Measurements from ENCODE around the gene STK39. TPM values are rescaled to one million over a fixed set of nuclear protein-coding genes. Genes with fewer than 3 reads are reported as not detected.

Gene STK39
- total and polyA plus RNA-seq, 9 of the 15 experiments (the other 6 are each of a cell fraction or from before 2014, with no cell fraction given), result 0.19 to 0.76 (median 0.51) TPM

DNA sequence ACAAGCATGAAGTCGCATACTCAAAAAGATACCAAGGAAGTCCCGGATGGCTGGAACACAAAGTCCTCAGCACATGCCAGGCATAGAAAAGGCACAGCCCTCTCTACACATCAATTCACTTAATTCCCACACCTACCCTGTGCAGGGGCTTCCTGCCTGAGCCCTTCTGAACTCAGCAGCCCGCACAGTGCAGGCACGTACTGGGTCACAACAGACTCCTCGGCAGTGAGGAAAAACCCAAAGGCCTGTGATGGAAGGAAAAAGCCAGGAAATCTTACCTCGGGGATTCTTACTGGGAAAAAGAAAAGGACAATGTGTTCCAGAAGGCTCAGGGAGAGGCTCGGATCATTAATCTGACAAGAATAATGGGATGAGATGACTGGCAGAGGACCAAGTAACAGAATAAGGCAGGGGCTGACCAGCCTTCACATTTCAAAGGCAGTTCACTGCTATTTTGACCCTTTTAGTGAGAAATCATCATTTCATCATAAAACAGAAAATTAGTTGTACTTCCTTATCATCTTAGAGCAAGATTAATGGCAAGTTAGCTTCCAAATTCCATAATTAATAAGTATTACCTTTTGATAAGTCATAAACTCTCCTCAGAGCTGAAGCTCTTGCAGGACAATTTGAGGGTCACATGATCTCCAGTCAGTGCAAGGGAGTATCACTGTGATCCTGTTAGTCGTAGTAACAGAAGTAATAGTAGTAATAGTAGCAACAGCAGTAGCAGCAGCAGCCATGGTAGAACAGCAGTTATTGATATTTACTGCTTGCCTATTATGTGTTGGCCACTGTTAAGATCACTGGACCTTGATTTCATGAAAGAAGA lies 87.4 kb downstream of the STK39 start:
- H3K9me3 ChIP-seq (replicated peaks; ENCODE audit: control insufficient read depth, insufficient read depth, low read depth, low read length), result no peaks in the 10 kb centered on the region
- in situ Hi-C loops (cut with MboI) (no loop called here), intact Hi-C loops (cut with micrococcal nuclease) (loop anchor here (2.0 to 10.0 kb wide), 2 partner anchors 177 to 545 kb away; no protein-coding TSS in a partner anchor)
- H3K4me1 ChIP-seq (replicated peaks in 1 of 2; ENCODE audit: control insufficient read depth in 2 of 2, insufficient read depth in 2 of 2, low read length in 2 of 2), result no peaks in the 10 kb centered on the region
- BruUV-seq (replicated peaks), result no TSS peak
- H3K9me1 ChIP-seq (ENCODE audit: control insufficient read depth, insufficient read depth, low read length), result no peaks in the 10 kb centered on the region
- no peak for TF ChIP-seq ZNF347 (CRISPR knock-in tag; IDR thresholded peaks at IDR 0.05; ENCODE audit: low read depth)
- peak; percentile 74 for TF ChIP-seq TFE3 (CRISPR knock-in tag; IDR thresholded peaks at IDR 0.05)
- H3K27me3 ChIP-seq (ENCODE audit: control insufficient read depth in 2 of 2, insufficient read depth in 2 of 2, low read length in 2 of 2), result peaks cover 0 to 7% of the 10 kb centered on the region in 2 experiments; a peak in 2 of 5 replicates
- ATAC-seq (no peak), FAIRE-seq (no peak), DNase-seq (ENCODE audit: extremely low read depth in 1 of 4, low spot score in 3 of 4) (no peak)
- no peak overlapping the region for H3K4me2 ChIP-seq (ENCODE audit: insufficient read depth, low read length)
- no peaks in the 10 kb centered on the region for H3K79me2 ChIP-seq (ENCODE audit: control insufficient read depth, insufficient read depth, low read length)
- ChIA-PET CTCF (ENCODE audit: low intra/inter-chr PET ratio) (no interaction called here), POLR2A (no interaction called here)
- H4K20me1 ChIP-seq (replicated peaks; ENCODE audit: control insufficient read depth, insufficient read depth, low read length), result no peaks in the 10 kb centered on the region
- no peaks in the 10 kb centered on the region for H3K36me3 ChIP-seq (ENCODE audit: control insufficient read depth, insufficient read depth, low read length)
- H3K9ac ChIP-seq (ENCODE audit: insufficient read depth in 1 of 2, low read depth in 2 of 2, low read length in 2 of 2), result no peak overlapping the region
- no peak overlapping the region for H2AFZ ChIP-seq (ENCODE audit: low read depth, low read length)
- under 1% methylated on average over 8 of the region's 8 CpGs for WGBS (ENCODE audit: insufficient coverage, low coverage, missing lambda C conversion rate)
- no peak overlapping the region for H3K27ac ChIP-seq (ENCODE audit: extremely low read depth, low read depth, low read length)
- no peak overlapping the region for H3K4me3 ChIP-seq

- in situ Hi-C loops (cut with MboI), result no loop called here
- POLR2A ChIA-PET, result no interaction called here
- FAIRE-seq, result no peak
- TF ChIP-seq RHOXF2B (CRISPR knock-in tag; conservative IDR thresholded peaks at IDR 0.05), result no peak
- TF ChIP-seq, protein P1, sequence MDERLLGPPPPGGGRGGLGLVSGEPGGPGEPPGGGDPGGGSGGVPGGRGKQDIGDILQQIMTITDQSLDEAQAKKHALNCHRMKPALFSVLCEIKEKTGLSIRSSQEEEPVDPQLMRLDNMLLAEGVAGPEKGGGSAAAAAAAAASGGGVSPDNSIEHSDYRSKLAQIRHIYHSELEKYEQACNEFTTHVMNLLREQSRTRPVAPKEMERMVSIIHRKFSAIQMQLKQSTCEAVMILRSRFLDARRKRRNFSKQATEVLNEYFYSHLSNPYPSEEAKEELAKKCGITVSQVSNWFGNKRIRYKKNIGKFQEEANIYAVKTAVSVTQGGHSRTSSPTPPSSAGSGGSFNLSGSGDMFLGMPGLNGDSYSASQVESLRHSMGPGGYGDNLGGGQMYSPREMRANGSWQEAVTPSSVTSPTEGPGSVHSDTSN (CRISPR knock-in tag; IDR thresholded peaks at IDR 0.05; ENCODE audit: low read depth), result no peak
- TF ChIP-seq, protein P1 (tag; conservative IDR thresholded peaks at IDR 0.05; ENCODE audit: low read depth), result no peak
- TF ChIP-seq, protein P2, sequence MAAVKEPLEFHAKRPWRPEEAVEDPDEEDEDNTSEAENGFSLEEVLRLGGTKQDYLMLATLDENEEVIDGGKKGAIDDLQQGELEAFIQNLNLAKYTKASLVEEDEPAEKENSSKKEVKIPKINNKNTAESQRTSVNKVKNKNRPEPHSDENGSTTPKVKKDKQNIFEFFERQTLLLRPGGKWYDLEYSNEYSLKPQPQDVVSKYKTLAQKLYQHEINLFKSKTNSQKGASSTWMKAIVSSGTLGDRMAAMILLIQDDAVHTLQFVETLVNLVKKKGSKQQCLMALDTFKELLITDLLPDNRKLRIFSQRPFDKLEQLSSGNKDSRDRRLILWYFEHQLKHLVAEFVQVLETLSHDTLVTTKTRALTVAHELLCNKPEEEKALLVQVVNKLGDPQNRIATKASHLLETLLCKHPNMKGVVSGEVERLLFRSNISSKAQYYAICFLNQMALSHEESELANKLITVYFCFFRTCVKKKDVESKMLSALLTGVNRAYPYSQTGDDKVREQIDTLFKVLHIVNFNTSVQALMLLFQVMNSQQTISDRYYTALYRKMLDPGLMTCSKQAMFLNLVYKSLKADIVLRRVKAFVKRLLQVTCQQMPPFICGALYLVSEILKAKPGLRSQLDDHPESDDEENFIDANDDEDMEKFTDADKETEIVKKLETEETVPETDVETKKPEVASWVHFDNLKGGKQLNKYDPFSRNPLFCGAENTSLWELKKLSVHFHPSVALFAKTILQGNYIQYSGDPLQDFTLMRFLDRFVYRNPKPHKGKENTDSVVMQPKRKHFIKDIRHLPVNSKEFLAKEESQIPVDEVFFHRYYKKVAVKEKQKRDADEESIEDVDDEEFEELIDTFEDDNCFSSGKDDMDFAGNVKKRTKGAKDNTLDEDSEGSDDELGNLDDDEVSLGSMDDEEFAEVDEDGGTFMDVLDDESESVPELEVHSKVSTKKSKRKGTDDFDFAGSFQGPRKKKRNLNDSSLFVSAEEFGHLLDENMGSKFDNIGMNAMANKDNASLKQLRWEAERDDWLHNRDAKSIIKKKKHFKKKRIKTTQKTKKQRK (IDR thresholded peaks at IDR 0.05; ENCODE audit: borderline replicate concordance, low read depth, low read length), result no peak
Observed at GRCh38 chr2:168158586-168158985, 88.8 kb downstream of the STK39 start.

More at GRCh38 chr2:168158586-168158985, 88.8 kb downstream of the STK39 start:
- 0% methylated on average over 3 of the region's 3 CpGs for WGBS (ENCODE audit: insufficient coverage, low coverage, missing lambda C conversion rate)
- Histone ChIP-seq H3K27ac (ENCODE audit: extremely low read depth, low read depth, low read length) (no peak overlapping the region), H3K4me1 (replicated peaks in 1 of 2; ENCODE audit: control insufficient read depth in 2 of 2, insufficient read depth in 2 of 2, low read length in 2 of 2) (no peaks in the 10 kb centered on the region), H3K9me3 (replicated peaks; ENCODE audit: control insufficient read depth, insufficient read depth, low read depth, low read length) (no peaks in the 10 kb centered on the region), H3K9me1 (ENCODE audit: control insufficient read depth, insufficient read depth, low read length) (no peaks in the 10 kb centered on the region), H3K36me3 (ENCODE audit: control insufficient read depth, insufficient read depth, low read length) (no peaks in the 10 kb centered on the region), H3K9ac (ENCODE audit: insufficient read depth in 1 of 2, low read depth in 2 of 2, low read length in 2 of 2) (no peak overlapping the region), H3K4me2 (ENCODE audit: insufficient read depth, low read length) (no peak overlapping the region), H3K4me3 (no peak overlapping the region), H2AFZ (ENCODE audit: low read depth, low read length) (no peak overlapping the region), H3K79me2 (ENCODE audit: control insufficient read depth, insufficient read depth, low read length) (no peaks in the 10 kb centered on the region), H3K27me3 (ENCODE audit: control insufficient read depth in 2 of 2, insufficient read depth in 2 of 2, low read length in 2 of 2) (peaks cover 0 to 7% of the 10 kb centered on the region in 2 experiments; a peak in 2 of 5 replicates), H4K20me1 (replicated peaks; ENCODE audit: control insufficient read depth, insufficient read depth, low read length) (no peaks in the 10 kb centered on the region)
- ATAC-seq, result no peak
- CTCF ChIA-PET (ENCODE audit: low intra/inter-chr PET ratio), result no interaction called here
- intact Hi-C loops (cut with micrococcal nuclease), result no loop called here
- no peak for DNase-seq (ENCODE audit: extremely low read depth in 1 of 4, low spot score in 3 of 4)
- BruUV-seq (replicated peaks), result no TSS peak

Data from K562 (cell line).